IPS-NIHi7 (cell line): Measurements from ENCODE around the gene YEATS4.
"Not testable (repeated sequence)": the region's sequence is repeated elsewhere in the genome, so short reads cannot be mapped to it uniquely, and the experiment has no call there.

Source experiments
- DNase-seq: peaks from one replicate; pipeline ENCODE4 v3.0.0; 2012; ENCODE audit warnings: mixed read lengths; ENCODE audit errors: extremely low spot score

YEATS4 gene

GRCh38 chr12:69359531-69360347 is at the start of gene YEATS4:
YEATS4 (plus strand) TSS chr12:69359743; CDS start chr12:69359973, 230 bp downstream.
- DNase-seq: peak; percentile 92

GRCh38 chr12:69313209-69313608 is 46.3 kb upstream of the YEATS4 start:
- no peak for DNase-seq

DNA sequence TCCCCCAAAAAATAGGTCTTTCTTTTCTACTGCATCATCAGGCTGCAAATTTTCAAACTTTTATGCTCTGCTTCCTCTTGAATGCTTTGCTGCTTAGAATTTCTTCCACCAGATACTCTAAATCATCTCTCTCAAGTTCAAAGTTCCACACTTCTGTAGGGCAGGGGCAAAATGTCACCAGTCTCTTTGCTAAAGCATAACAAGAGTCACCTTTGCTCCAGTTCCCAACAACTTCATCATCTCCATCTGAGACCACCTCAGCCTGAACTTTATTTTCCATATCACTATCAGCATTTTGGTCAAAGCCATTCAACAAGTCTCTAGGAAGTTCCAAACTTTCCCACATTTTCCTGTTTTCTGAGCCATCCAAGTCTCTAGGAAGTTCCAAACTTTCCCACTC is 42.8 kb upstream of the YEATS4 start:
- DNase-seq: not testable (repeated sequence)

GRCh38 chr12:69317233-69317632 is 42.3 kb upstream of the YEATS4 start:
- DNase-seq: not testable (repeated sequence)

GRCh38 chr12:69318225-69318624 is 41.3 kb upstream of the YEATS4 start:
- DNase-seq: no peak

GRCh38 chr12:69321351-69321750 is 38.2 kb upstream of the YEATS4 start:
- no peak for DNase-seq

DNA sequence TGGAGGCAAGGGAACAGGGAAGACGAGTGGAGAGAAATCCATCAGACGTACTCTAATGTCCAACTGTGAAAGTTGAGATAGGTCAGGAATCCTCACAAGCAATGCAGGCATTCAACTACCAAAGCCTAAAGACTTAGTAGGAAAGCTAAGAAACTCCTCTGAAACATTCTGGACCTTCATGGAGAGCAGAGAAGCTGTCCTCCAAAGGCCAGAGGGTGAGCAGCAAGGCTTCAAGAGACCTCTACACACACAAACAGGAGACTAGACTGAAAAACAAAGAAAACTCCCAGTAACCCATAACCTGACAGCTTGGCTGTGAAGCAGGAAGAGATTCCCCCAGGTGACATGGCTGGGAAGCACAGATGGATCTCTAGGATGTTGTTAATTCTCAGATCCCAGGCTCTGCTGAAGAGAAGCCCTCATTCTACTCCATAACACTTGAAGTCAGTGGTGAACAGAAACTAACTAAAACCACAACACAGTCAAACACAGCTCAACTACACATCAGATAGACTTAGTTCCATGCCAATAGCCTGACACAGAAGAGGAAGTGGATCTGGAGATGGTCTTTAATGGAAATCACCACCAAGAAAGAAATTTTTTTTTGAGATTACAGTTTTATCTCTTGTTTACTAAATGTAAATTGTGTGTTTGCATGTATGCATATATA is 34.6 kb upstream of the YEATS4 start:
- DNase-seq: no peak

DNA sequence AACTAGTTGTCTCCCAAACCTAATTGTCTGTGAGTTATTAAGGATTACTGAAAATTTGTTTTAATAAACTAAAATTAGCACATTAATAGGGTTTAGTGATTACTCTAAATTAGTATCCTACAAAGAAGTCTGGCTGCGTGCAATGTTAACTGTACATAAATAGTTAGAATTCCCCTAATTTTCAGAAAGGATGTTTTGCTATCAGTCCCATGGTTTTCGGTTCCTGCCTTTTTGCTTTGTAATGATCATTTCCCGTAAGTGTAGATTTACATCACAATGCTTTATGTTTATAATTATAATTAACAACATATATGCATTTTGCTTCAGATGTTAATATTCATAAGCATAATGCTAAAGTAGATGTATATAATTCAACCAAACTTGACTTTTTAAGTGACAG is 31.1 kb upstream of the YEATS4 start:
- no peak for DNase-seq

DNA sequence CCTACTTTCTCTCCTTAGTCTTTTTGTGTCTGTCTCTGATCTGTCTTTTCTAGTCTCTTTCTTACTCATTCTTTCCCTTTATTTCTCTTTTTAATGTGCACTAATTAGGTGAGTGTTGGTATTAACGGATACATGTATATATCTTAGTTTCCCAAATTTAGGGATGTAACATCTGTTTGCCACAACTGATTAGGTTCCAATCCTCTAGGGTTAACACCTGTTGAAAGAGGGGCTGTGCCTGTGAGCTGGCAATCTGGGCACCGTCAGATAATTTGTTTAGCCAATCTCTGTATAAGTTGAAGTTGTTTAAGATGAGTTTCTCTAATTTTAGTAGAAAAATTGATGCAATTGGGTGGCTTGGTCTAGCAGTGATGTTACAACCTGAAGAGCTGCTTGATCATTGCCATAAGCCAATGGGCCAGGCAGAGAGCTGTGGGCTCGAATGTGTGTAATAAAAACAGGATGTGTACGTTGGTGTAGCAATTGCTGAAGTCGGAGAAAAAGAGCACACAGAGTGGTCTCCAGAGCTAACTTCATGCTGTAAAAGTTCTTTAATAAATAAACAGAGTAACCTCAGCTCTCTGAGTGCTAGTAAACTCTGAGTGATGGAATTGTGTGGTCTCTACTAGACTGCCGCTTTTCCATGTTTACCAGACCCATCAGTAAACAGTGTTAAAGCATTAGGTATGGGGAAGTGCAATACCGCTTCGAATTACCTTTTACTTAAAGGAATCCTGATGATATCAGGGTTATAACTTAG is 29.7 kb upstream of the YEATS4 start:
- no peak for DNase-seq

- peak; percentile 60 for DNase-seq
Measured at GRCh38 chr12:69330475-69331473, 28.8 kb upstream of the YEATS4 start.

- DNase-seq: no peak
Measured at GRCh38 chr12:69331519-69331908, 28.0 kb upstream of the YEATS4 start.

DNA sequence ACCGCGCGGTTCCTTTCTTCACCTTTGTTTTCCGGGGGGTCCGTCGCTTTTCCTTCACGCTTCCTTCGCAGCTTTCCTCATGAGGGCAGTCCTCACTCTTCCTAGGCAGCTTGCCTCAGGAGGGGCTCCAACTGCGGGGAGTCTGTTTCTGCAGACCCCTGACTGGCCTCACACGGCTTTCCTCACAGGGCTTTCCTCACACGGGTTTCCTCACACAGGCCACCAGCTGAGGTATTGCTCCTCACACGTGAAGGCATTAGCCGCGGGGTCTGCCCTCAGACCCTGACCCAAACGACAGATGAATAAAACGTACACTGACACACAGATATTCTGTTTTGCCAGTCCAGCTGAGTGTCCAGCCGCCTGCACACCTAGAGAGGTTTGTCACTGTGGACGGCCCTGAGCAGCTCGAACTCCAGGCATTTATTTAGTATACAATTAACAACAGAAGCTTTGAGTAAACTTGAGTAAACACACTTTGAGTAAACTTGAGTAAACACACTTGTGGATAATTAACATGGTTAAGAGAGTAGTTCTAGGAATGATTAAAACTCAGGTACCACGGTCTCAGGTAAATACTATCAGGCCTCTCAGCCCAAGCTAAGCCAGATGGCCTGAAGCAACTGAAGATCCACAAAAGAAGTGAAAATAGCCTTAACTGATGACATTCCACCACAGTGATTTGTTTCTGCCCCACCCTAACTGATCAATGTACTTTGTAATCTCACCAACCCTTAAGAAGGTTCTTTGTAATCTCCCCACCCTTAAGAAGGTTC is 27.4 kb upstream of the YEATS4 start:
- DNase-seq: no peak

- no peak for DNase-seq
Measured at GRCh38 chr12:69332815-69333358, 26.7 kb upstream of the YEATS4 start.

GRCh38 chr12:69334158-69334557 is 25.4 kb upstream of the YEATS4 start:
- DNase-seq: no peak

DNA sequence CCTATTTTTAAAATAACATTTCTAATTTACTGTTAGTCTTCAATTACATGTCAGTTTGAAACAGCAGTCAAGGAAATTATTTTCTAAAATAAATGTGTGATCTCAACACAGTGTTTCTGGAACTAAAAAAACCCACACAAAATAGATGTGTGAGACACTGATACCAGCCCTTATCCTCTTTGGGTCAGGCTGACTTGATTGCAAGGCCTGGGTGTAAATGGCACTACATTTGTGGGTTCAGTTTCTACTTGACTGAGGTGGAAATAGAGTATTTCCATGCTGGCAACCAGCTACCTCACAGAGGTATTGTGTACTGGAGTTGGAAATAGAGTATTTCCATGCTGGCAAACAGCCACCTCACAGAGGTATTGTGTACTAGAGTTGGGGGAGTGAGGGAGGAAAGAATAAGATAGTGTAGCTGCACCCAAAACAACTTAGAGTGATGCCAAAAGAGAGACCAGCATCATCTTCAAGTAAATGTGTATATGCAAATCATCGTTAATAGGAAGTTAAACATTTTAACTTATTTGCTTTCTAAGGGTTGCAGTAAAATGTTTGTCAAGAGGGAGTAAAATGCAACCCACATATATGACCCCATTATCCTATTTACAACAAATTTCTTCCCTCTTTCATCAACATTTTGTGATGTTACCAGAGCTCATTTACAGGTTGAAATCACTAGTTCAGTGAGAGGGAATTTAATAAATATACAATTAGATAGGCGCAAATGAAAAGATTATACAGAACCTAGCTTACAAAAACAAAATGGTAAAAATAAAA is 22.0 kb upstream of the YEATS4 start:
- DNase-seq: no peak

DNA sequence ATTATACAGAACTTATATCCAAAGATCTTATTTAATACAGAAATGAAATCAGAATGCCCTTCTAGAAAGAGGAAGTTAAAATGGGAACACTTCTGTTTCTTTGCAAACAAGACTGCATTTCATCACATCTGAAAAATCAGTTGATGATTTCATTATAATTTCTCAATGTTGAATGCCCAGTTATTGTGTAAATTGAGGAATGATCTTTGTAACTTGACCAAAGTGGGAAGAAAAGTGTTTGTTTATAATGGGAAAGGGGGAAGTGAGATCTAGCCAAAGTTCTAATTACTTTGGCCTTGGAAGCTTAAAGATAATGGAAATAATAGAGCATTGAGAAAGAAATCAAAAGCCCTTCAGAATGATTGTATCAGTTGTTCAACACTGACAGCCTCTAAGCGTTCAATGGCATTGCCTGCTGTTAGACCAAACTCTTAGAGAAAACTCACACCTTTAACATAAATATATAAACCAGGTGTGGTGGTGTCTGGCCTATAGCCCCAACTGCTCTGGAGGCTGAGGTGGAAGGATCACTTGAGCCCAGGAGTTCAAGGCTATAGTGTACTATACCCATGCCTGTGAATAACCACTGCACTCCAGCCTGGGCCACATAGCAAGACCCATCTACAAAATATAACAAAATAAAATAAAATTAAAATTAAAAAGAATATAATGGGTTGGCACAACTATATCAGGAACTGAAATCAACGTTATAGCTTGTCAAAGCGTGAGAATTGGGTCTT is 21.3 kb upstream of the YEATS4 start:
- no peak for DNase-seq

- DNase-seq: no peak
Measured at GRCh38 chr12:69338936-69339335, 20.6 kb upstream of the YEATS4 start.

GRCh38 chr12:69339999-69340398 is 19.5 kb upstream of the YEATS4 start:
- no peak for DNase-seq

DNA sequence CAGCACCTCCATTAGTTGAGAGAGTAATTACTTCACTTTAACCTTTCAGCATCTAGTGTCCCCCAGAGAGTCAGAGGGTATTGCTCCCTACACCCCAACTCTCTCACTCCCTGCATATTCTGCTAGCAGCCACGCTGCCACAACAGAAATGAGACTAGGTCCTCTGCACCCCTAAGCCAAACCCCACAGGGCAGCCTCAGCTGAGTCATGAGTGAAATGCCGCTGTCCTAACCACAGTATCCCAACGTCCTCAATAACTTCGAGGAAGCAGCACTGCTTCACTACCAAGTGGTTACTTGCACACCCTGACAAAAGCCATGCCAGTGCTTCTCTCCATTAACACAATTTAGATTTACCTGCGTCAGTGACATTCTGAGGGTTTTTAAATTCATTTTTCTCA is 18.2 kb upstream of the YEATS4 start:
- no peak for DNase-seq
